ENCODE results near the gene TECTB.

DNA sequence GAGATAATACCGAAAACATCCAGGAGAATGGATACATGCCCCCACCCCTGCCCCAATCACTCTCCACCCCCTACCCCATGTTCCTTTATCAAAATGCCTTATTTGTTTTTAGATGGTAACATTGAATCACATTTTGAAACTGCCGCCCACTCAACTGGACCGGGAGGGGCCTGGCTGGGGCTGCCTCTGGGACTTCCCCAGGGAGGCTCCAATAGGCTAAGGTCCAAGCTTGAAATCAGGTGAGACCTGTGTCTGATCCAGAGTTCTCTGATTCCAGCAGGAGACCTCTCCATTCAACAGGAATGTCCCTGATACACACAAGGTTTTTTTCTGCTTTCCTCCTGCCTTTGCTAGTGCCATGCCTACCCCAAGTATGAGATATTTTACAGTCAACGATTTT is 47.0 kb downstream of the TECTB start:
- TF ChIP-seq POLR2AphosphoS5 (IDR thresholded peaks at IDR 0.05; ENCODE audit: borderline replicate concordance, low read depth, low read length) (no peak), EZH2 (IDR thresholded peaks at IDR 0.05) (no peak), FOXP2 (optimal IDR thresholded peaks at IDR 0.05; ENCODE audit: control extremely low read depth, extremely low read length, insufficient read depth) (no peak)
